GM12878 (cell line): ENCODE measurements around the gene LDLRAD4. TPM values are rescaled to one million over a fixed set of nuclear protein-coding genes. Genes with fewer than 3 reads are reported as not detected.
A peak's percentile ranks its signal among the peaks of the same experiment; 100 is the strongest.

Source experiments
- ATAC-seq: fragments of 200-7000 bp; cut with Tn5 transposase; 3 replicates; pipeline ENCODE4 v1.9.1; 2020; ENCODE audit warnings: mild to moderate bottlenecking, moderate library complexity
- BruUV-seq: library from RNA; stranded (reverse); fragments of 400-500 nt; replicated peaks from 2 replicates; lab custom pipeline; 2021; lab: Mats Ljungman, UMichigan
- CTCF ChIA-PET: fragments of 300-600 bp; sonication (Branson Sonifier 250); formaldehyde crosslinking; extraction: SDS; loops from one replicate; lab custom pipeline; 2021; ENCODE audit warnings: inconsistent platforms; lab: Yijun Ruan, JAX
- POLR2A ChIA-PET: fragments of 350-600 bp; formaldehyde crosslinking; extraction: SDS; loops from one replicate; lab custom pipeline; 2021; ENCODE audit warnings: inconsistent platforms; lab: Charles Lee
- RAD21 ChIA-PET: fragments of 300-600 bp; sonication (Branson Sonifier 250); formaldehyde crosslinking; loops from one replicate; lab custom pipeline; 2023; ENCODE audit warnings: antibody characterized with exemption; ENCODE audit not compliant: unreplicated experiment; lab: Charles Lee
- SMC1A ChIA-PET: fragments of 300-600 bp; sonication (Branson Sonifier 250); formaldehyde crosslinking; loops from one replicate; lab custom pipeline; 2023; ENCODE audit not compliant: unreplicated experiment, uncharacterized antibody; lab: Charles Lee
- DNase-seq: peaks from one replicate; pipeline ENCODE4 v3.0.0-alpha.2; 2011; ENCODE audit warnings: low read depth, low spot score
- FAIRE-seq: peaks from 3 replicates; lab custom pipeline; 2011; peaks lifted over from hg19 to GRCh38; lab: Jason Lieb, UNC
- H2AFZ ChIP-seq: 2 replicates; pipeline ENCODE4 v1.6.0; 2011; ENCODE audit warnings: low read depth, low read length, control low read depth; ENCODE audit not compliant: control insufficient read depth
- H3K27ac ChIP-seq: 2 replicates; pipeline ENCODE4 v1.5.1; 2011; ENCODE audit warnings: control low read depth; ENCODE audit not compliant: control insufficient read depth, insufficient read depth
- H3K27me3 ChIP-seq, 2 experiments: replicated peaks in 1 of 2; 2 replicates each; pipeline versions ENCODE4 v1.6.0 to v1.6.1; 2011; ENCODE audit warnings: low read length in 1 of 2; ENCODE audit not compliant: control insufficient read depth in 2 of 2, insufficient read depth in 2 of 2
- H3K36me3 ChIP-seq, 2 experiments: 2 replicates each; pipeline ENCODE4 v1.5.1; 2011; ENCODE audit warnings: low read length in 1 of 2; ENCODE audit not compliant: control insufficient read depth in 2 of 2, insufficient read depth in 2 of 2
- H3K4me1 ChIP-seq: 2 replicates; pipeline ENCODE4 v1.6.1; 2011; ENCODE audit warnings: mild to moderate bottlenecking, low read length, moderate library complexity, mixed read lengths; ENCODE audit not compliant: control insufficient read depth, insufficient read depth
- H3K4me2 ChIP-seq: 2 replicates; pipeline ENCODE4 v1.6.0; 2011; ENCODE audit warnings: control low read depth; ENCODE audit not compliant: control insufficient read depth, insufficient read depth
- H3K4me3 ChIP-seq: fragments of 200-600 bp; sonication (generic); 2 replicates; pipeline ENCODE4 v1.5.1; 2016
- H3K79me2 ChIP-seq: 2 replicates; pipeline ENCODE4 v1.6.0; 2011; ENCODE audit warnings: low read length; ENCODE audit not compliant: control insufficient read depth, insufficient read depth
- H3K9ac ChIP-seq: 2 replicates; pipeline ENCODE4 v1.8.0; 2011; ENCODE audit warnings: low read length, control low read depth, mixed read lengths; ENCODE audit not compliant: control insufficient read depth, insufficient read depth
- H3K9me3 ChIP-seq: replicated peaks from 3 replicates; pipeline ENCODE4 v1.5.1; 2011; ENCODE audit warnings: mild to moderate bottlenecking, low read length; ENCODE audit not compliant: control insufficient read depth, insufficient read depth
- H4K20me1 ChIP-seq: 2 replicates; pipeline ENCODE4 v1.6.0; 2011; ENCODE audit not compliant: control insufficient read depth, insufficient read depth
- BHLHE40 ChIP-seq, 2 experiments: fragments of 450-650 bp in 1 of 2; IDR thresholded peaks; 2 replicates each; pipeline ENCODE4 v1.6.1; 2011 to 2017; ENCODE audit warnings: low read depth in 2 of 2, borderline replicate concordance in 1 of 2, improper control_type of control experiment in 1 of 2, low read length in 1 of 2, mild to moderate bottlenecking in 1 of 2
- EED ChIP-seq: sonication (generic); IDR thresholded peaks from 2 replicates; pipeline ENCODE4 v1.6.1; 2016; ENCODE audit warnings: antibody characterized with exemption, low read depth
- IKZF1 ChIP-seq: fragments of 450-650 bp; conservative IDR thresholded peaks from 2 replicates; pipeline ENCODE4 v1.6.1; 2017; ENCODE audit warnings: antibody characterized with exemption, mild to moderate bottlenecking
- IKZF2 ChIP-seq, 2 experiments: fragments of 450-650 bp; IDR thresholded peaks; 2 replicates each; pipeline ENCODE4 v1.6.1; 2017; ENCODE audit warnings: mild to moderate bottlenecking in 2 of 2, moderate library complexity in 2 of 2
- PAX5 ChIP-seq: IDR thresholded peaks from 2 replicates; pipeline ENCODE4 v1.6.1; 2011; ENCODE audit warnings: low read depth, low read length, borderline replicate concordance
- ZNF24 ChIP-seq: fragments of 450-650 bp; IDR thresholded peaks from 2 replicates; pipeline ENCODE4 v1.6.1; 2017; ENCODE audit warnings: antibody characterized with exemption, mild to moderate bottlenecking
- WGBS: methylation state at CpG from one replicate; pipeline ENCODE4 v1.1.6; 2016; ENCODE audit warnings: low lambda C conversion rate; ENCODE audit not compliant: insufficient replicate concordance, insufficient coverage; ENCODE audit errors: missing lambda C conversion rate; 5-methylcytosine and 5-hydroxymethylcytosine counted together
- in situ Hi-C: fragments of 300-500 bp; cut with MboI; formaldehyde crosslinking; loops from 9 replicates; pipeline ENCODE4 v1.14.3; 2018; ENCODE audit warnings: mixed read lengths
- intact Hi-C: fragments of 100-400 bp; cut with micrococcal nuclease; formaldehyde crosslinking; loops from one replicate; pipeline ENCODE4 v1.14.2; 2022; ENCODE audit not compliant: unreplicated experiment
- polyA plus RNA-seq, 11 experiments: library from polyadenylated mRNA; depleted of rRNA in 4 of 11; unstranded in 6 of 11; stranded (reverse) in 5 of 11; fragments of >200 nt; fragmentation: Nextera tagmentation in 4 of 11; fragmentation: Illumina TruSeq in 1 of 11; extraction: Ambion mirVana in 4 of 11; extraction: Trizol in 1 of 11; gene quantifications; 1 replicate in 1 of 11; 2 replicates in 10 of 11; pipeline versions ENCODE4 v1.2.1 to v1.2.3, GENCODE V29; 2011 to 2016; ENCODE audit warnings: inconsistent platforms in 2 of 11, missing spikeins in 2 of 11, low read depth in 1 of 11
- total RNA-seq, 4 experiments: library from RNA; depleted of rRNA in 3 of 4; stranded (reverse); fragments of >200 nt in 3 of 4; fragmentation: Illumina TruSeq in 1 of 4; extraction: Trizol in 1 of 4; gene quantifications; 2 replicates each; pipeline versions ENCODE4 v1.2.1 to v1.2.3, GENCODE V29; 2013 to 2021
- TF ChIP-seq, protein P1 (sequence below): fragments of 450-650 bp; formaldehyde crosslinking; IDR thresholded peaks from 2 replicates; pipeline ENCODE4 v1.4.0; 2022; ENCODE audit warnings: mild to moderate bottlenecking, moderate library complexity

LDLRAD4 gene
- total and polyA plus RNA-seq, 10 of the 15 experiments (the other 5 are each of a cell fraction or from before 2014, with no cell fraction given) = 2.7 to 16.8 (median 11.2) TPM

- POLR2A ChIA-PET = no interaction called here
- no TSS peak for BruUV-seq
- Histone ChIP-seq H3K4me3 (no peak overlapping the region), H3K9ac (no peak overlapping the region), H3K27ac (no peak overlapping the region), H3K79me2 (no peaks in the 10 kb centered on the region), H3K36me3 (no peaks in the 10 kb centered on the region), H3K4me2 (no peak overlapping the region), H3K27me3 (peaks cover 0 to 3% of the 10 kb centered on the region in 2 experiments; a peak in 1 of 4 replicates), H3K4me1 (no peaks in the 10 kb centered on the region), H3K9me3 (no peaks in the 10 kb centered on the region), H4K20me1 (no peaks in the 10 kb centered on the region), H2AFZ (no peak overlapping the region)
- no peak for FAIRE-seq
- no peak for DNase-seq
- TF ChIP-seq ZNF24 (no peak), EED (no peak), IKZF1 (peak; percentile 57; the same call in 1 of the 2 replicates), BHLHE40 (IDR thresholded peaks at IDR 0.05; ENCODE audit: borderline replicate concordance in 1 of 2, low read depth in 2 of 2, low read length in 1 of 2) (peak in 1 of 2 experiments; percentile 42; a peak in 1 of 4 replicates), IKZF2 (IDR thresholded peaks at IDR 0.05) (peak in 1 of 2 experiments; percentile 30; a peak in 1 of 4 replicates), PAX5 (no peak)
- TF ChIP-seq, protein P1, sequence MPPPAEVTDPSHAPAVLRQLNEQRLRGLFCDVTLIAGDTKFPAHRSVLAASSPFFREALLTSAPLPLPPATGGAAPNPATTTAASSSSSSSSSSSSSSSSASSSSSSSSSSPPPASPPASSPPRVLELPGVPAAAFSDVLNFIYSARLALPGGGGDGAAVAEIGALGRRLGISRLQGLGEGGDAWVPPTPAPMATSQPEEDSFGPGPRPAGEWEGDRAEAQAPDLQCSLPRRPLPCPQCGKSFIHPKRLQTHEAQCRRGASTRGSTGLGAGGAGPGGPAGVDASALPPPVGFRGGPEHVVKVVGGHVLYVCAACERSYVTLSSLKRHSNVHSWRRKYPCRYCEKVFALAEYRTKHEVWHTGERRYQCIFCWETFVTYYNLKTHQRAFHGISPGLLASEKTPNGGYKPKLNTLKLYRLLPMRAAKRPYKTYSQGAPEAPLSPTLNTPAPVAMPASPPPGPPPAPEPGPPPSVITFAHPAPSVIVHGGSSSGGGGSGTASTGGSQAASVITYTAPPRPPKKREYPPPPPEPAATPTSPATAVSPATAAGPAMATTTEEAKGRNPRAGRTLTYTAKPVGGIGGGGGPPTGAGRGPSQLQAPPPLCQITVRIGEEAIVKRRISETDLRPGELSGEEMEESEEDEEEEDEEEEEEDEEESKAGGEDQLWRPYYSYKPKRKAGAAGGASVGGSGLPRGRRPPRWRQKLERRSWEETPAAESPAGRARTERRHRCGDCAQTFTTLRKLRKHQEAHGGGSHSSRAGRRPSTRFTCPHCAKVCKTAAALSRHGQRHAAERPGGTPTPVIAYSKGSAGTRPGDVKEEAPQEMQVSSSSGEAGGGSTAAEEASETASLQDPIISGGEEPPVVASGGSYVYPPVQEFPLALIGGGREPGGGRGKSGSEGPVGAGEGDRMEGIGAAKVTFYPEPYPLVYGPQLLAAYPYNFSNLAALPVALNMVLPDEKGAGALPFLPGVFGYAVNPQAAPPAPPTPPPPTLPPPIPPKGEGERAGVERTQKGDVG (CRISPR knock-in tag) = no peak
- SMC1A ChIA-PET = no interaction called here
- peak; percentile 37; the same call in 2 of the 3 replicates for ATAC-seq
- 16% methylated on average over 9 of the region's 9 CpGs for WGBS
- in situ Hi-C loops = no loop called here
- RAD21 ChIA-PET = no interaction called here
- CTCF ChIA-PET = no interaction called here
- intact Hi-C loops = no loop called here
Measured at GRCh38 chr18:13308369-13308768, 89.8 kb downstream of the LDLRAD4 start.
